MM.1S (cell line): ENCODE results near the gene ADAMTS12.

Source experiments
- DNase-seq: peaks from one replicate; pipeline ENCODE4 v3.0.0-alpha.2; 2015
- H2AFZ ChIP-seq: fragments of 300-600 bp; sonication (generic); 2 replicates; pipeline ENCODE4 v1.6.0; 2016; ENCODE audit warnings: antibody characterized with exemption, low read length
- H3F3A ChIP-seq: fragments of 300-600 bp; sonication (generic); 2 replicates; pipeline ENCODE4 v1.6.1; 2016; ENCODE audit warnings: mild to moderate bottlenecking, antibody characterized with exemption, low read length, moderate library complexity, mixed read lengths; ENCODE audit not compliant: insufficient read depth
- H3K27ac ChIP-seq: fragments of 300-600 bp; sonication (generic); 2 replicates; pipeline ENCODE4 v1.5.1; 2016; ENCODE audit warnings: mild to moderate bottlenecking, low read length
- H3K27me3 ChIP-seq: fragments of 300-600 bp; sonication (generic); replicated peaks from 2 replicates; pipeline ENCODE4 v1.6.0; 2016; ENCODE audit warnings: low read length; ENCODE audit not compliant: insufficient read depth
- H3K36me3 ChIP-seq: fragments of 300-600 bp; sonication (generic); replicated peaks from 2 replicates; pipeline ENCODE4 v1.6.1; 2016; ENCODE audit warnings: mild to moderate bottlenecking, low read length, mixed read lengths; ENCODE audit not compliant: insufficient read depth
- H3K4me1 ChIP-seq: fragments of 300-600 bp; sonication (generic); 2 replicates; pipeline ENCODE4 v1.6.1; 2016; ENCODE audit warnings: low read length, mixed read lengths
- H3K4me2 ChIP-seq: fragments of 300-600 bp; sonication (generic); 2 replicates; pipeline ENCODE4 v1.6.0; 2016; ENCODE audit warnings: low read depth, low read length
- H3K4me3 ChIP-seq: fragments of 300-600 bp; sonication (generic); 2 replicates; pipeline ENCODE4 v1.5.1; 2016; ENCODE audit warnings: low read length, mixed read lengths
- H3K79me2 ChIP-seq: fragments of 300-600 bp; sonication (generic); 2 replicates; pipeline ENCODE4 v1.6.1; 2016; ENCODE audit warnings: mixed run types, low read length, mixed read lengths
- H3K9ac ChIP-seq: fragments of 300-600 bp; sonication (generic); 2 replicates; pipeline ENCODE4 v1.6.1; 2016; ENCODE audit warnings: low read length, mixed read lengths
- H3K9me2 ChIP-seq: fragments of 300-600 bp; sonication (generic); replicated peaks from 2 replicates; pipeline ENCODE4 v1.6.1; 2016; ENCODE audit warnings: mild to moderate bottlenecking, low read length, mixed read lengths; ENCODE audit not compliant: insufficient read depth
- H3K9me3 ChIP-seq: fragments of 300-600 bp; sonication (generic); replicated peaks from 2 replicates; pipeline ENCODE4 v1.6.1; 2016; ENCODE audit warnings: mild to moderate bottlenecking, low read length, mixed read lengths; ENCODE audit not compliant: insufficient read depth
- H4K20me1 ChIP-seq: fragments of 300-600 bp; sonication (generic); 2 replicates; pipeline ENCODE4 v1.6.1; 2016; ENCODE audit warnings: mild to moderate bottlenecking, low read length, moderate library complexity, mixed read lengths; ENCODE audit not compliant: insufficient read depth
- CTCF ChIP-seq: fragments of 300-600 bp; sonication (generic); IDR thresholded peaks from 2 replicates; pipeline ENCODE4 v1.5.1; 2016; ENCODE audit warnings: antibody characterized with exemption, low read length, mixed read lengths
- EZH2 ChIP-seq: fragments of 300-600 bp; sonication (generic); optimal IDR thresholded peaks from 2 replicates; pipeline ENCODE3; 2017; ENCODE audit warnings: low read depth, mild to moderate bottlenecking, antibody characterized with exemption, low read length, mixed read lengths
- EZH2phosphoT487 ChIP-seq: fragments of 300-600 bp; sonication (generic); IDR thresholded peaks from 2 replicates; pipeline ENCODE4 v1.6.1; 2018; ENCODE audit warnings: antibody characterized with exemption, low read length

The ADAMTS12 gene

DNA sequence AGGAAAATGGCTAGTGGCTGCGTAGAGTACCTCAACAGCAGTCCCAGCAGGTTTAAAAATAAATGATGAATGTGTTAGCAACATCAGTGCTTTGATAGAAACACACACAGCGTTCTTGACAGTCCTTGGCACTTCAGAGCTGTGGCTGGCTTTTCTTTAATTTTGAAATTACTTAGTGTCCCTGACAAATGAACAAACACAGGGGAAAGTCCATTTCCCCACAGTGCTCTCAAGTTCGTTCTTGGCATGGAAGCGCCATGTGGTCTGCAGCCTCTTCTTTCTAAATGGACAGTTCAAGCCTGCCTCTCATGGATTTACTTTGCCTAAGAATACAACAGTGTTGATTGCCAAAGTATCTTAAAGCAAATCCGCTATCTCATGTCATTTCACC lies 102.2 kb downstream of the ADAMTS12 start:
- no peak for DNase-seq
- Histone ChIP-seq H3K36me3 (no peaks in the 10 kb centered on the region), H2AFZ (no peak overlapping the region), H3K27ac (no peak overlapping the region), H3K9ac (no peak overlapping the region), H3K4me3 (no peak overlapping the region), H3K9me3 (no peaks in the 10 kb centered on the region), H3F3A (no peaks in the 10 kb centered on the region), H3K4me1 (no peaks in the 10 kb centered on the region), H3K27me3 (no peaks in the 10 kb centered on the region), H3K4me2 (no peak overlapping the region), H4K20me1 (no peaks in the 10 kb centered on the region; the same call in 1 of the 2 replicates), H3K79me2 (no peaks in the 10 kb centered on the region), H3K9me2 (no peaks in the 10 kb centered on the region)
- TF ChIP-seq EZH2phosphoT487: no peak
- TF ChIP-seq CTCF: no peak

DNA sequence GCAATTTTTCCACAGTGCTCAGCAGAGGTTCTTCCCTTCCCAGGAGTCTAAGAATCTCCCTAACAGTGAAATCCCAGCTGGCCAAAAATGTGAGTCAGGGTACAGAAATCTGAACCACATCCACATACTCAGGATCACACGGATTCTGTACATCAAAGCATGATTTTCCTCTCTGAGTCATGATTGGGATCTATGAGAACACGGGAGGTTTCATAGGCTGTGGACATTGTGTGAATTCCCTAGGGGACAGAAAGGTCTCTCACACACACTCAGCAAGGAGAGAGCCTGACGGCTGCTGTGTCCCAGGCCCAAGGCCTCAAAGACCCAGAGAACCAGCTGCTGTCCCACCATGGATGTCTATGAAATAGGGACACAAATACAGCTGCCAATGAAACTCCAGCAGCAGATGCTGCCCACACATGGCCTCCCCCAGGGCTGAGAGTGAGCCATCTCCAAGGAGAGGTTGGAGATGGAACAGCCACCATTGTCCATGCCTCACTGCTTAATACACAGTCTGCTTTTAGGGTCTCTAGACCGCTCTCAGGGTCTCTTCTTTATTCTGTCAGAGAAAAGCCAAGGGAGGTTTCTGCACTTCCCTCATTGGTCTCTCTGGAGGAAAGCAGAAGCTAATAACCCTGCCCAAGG lies 102.7 kb downstream of the ADAMTS12 start:
- Histone ChIP-seq H2AFZ (no peak overlapping the region), H3K79me2 (no peaks in the 10 kb centered on the region), H3K27ac (no peak overlapping the region), H3K9me2 (no peaks in the 10 kb centered on the region), H3K4me3 (no peak overlapping the region), H3K9me3 (no peaks in the 10 kb centered on the region), H3F3A (no peaks in the 10 kb centered on the region), H3K36me3 (no peaks in the 10 kb centered on the region), H4K20me1 (no peaks in the 10 kb centered on the region; the same call in 1 of the 2 replicates), H3K4me2 (no peak overlapping the region), H3K9ac (no peak overlapping the region), H3K27me3 (no peaks in the 10 kb centered on the region), H3K4me1 (no peaks in the 10 kb centered on the region)
- no peak for TF ChIP-seq CTCF
- TF ChIP-seq EZH2phosphoT487: no peak
- no peak for TF ChIP-seq EZH2
- DNase-seq: no peak

DNA sequence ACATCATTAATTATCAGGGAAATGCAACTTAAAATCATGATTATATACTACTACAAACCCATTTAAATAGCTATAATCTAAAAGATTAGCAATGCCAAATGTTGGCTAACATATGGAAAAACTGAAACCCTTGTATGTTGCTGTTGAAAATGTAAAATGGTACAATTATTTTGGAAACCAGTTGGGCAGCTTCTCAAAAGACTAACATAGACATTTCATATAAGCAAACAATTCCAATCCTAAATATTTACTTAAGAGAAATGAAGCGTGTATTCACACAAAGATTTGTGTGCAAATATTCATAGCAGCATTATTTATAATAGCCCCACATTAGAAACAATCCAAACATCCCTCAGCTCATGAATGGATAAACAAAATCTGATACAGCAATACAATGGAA lies 106.2 kb downstream of the ADAMTS12 start:
- no peak overlapping the region for H3K4me3 ChIP-seq
- TF ChIP-seq EZH2 (no peak), CTCF (no peak), EZH2phosphoT487 (no peak)
- H3K4me2 ChIP-seq: no peak overlapping the region
- no peaks in the 10 kb centered on the region for H3K4me1 ChIP-seq
- no peaks in the 10 kb centered on the region for H3K27me3 ChIP-seq
- no peak overlapping the region for H3K27ac ChIP-seq
- no peak for DNase-seq
- H3K9ac ChIP-seq: no peak overlapping the region
- no peaks in the 10 kb centered on the region for H3K9me2 ChIP-seq
- no peaks in the 10 kb centered on the region for H3K36me3 ChIP-seq
- H4K20me1 ChIP-seq: no peaks in the 10 kb centered on the region; the same call in 1 of the 2 replicates
- no peaks in the 10 kb centered on the region for H3K9me3 ChIP-seq
- H3F3A ChIP-seq: no peaks in the 10 kb centered on the region
- no peaks in the 10 kb centered on the region for H3K79me2 ChIP-seq
- H2AFZ ChIP-seq: no peak overlapping the region
